ENCODE measurements around the gene FNIP1.
"Not testable (repeated sequence)": the region's sequence is repeated elsewhere in the genome, so short reads cannot be mapped to it uniquely, and the experiment has no call there.

DNA sequence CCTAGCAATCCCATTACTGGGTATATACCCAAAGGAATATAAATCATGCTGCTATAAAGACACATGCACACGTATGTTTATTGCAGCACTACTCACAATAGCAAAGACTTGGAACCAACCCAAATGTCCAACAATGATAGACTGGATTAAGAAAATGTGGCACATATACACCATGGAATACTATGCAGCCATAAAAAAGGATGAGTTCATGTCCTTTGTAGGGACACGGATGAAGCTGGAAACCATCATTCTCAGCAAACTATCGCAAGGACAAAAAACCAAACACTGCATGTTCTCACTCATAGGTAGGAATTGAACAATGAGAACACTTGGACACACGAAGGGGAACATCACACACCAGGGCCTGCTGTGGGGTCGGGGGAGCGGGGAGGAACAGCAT, 61.9 kb downstream of the FNIP1 start:
- TF ChIP-seq, protein P1, sequence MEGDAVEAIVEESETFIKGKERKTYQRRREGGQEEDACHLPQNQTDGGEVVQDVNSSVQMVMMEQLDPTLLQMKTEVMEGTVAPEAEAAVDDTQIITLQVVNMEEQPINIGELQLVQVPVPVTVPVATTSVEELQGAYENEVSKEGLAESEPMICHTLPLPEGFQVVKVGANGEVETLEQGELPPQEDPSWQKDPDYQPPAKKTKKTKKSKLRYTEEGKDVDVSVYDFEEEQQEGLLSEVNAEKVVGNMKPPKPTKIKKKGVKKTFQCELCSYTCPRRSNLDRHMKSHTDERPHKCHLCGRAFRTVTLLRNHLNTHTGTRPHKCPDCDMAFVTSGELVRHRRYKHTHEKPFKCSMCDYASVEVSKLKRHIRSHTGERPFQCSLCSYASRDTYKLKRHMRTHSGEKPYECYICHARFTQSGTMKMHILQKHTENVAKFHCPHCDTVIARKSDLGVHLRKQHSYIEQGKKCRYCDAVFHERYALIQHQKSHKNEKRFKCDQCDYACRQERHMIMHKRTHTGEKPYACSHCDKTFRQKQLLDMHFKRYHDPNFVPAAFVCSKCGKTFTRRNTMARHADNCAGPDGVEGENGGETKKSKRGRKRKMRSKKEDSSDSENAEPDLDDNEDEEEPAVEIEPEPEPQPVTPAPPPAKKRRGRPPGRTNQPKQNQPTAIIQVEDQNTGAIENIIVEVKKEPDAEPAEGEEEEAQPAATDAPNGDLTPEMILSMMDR (IDR thresholded peaks at IDR 0.05 in 2 of 3, conservative IDR thresholded peaks at IDR 0.05 in 1 of 3; ENCODE audit: borderline replicate concordance in 1 of 3, insufficient read depth in 1 of 3, low read depth in 2 of 3, low read length in 2 of 3), result not testable (repeated sequence)
- not testable (repeated sequence) for TF ChIP-seq CEBPB (IDR thresholded peaks at IDR 0.05; ENCODE audit: low read depth)

Data from HCT116 (cell line).